H1 (cell line): ENCODE data around the gene TMUB2. TPM values are rescaled to one million over a fixed set of nuclear protein-coding genes. Genes with fewer than 3 reads are reported as not detected.

Experiments
- CEBPB ChIP-seq: IDR thresholded peaks from 2 replicates; pipeline ENCODE4 v1.6.1; 2012; ENCODE audit warnings: low read depth, low read length
- RAD21 ChIP-seq, 2 experiments: IDR thresholded peaks in 1 of 2; conservative IDR thresholded peaks in 1 of 2; 2 replicates each; pipeline ENCODE4 v1.6.1; 2011; ENCODE audit warnings: low read depth in 2 of 2, low read length in 2 of 2, improper control_type of control experiment in 1 of 2, inconsistent platforms in 1 of 2, mild to moderate bottlenecking in 1 of 2, moderate library complexity in 1 of 2
- SP2 ChIP-seq: IDR thresholded peaks from 2 replicates; pipeline ENCODE4 v1.6.1; 2012; ENCODE audit warnings: mild to moderate bottlenecking, low read length, inconsistent platforms
- SRF ChIP-seq: IDR thresholded peaks from 2 replicates; pipeline ENCODE4 v1.6.1; 2011; ENCODE audit warnings: mild to moderate bottlenecking, low read depth, low read length, moderate library complexity
- polyA plus RNA-seq, 7 experiments: library from polyadenylated mRNA; depleted of rRNA in 3 of 7; stranded (reverse) in 5 of 7; unstranded in 2 of 7; fragments of >200 nt in 5 of 7; fragments of 200-250 nt in 2 of 7; gene quantifications; 1 replicate in 5 of 7; 2 replicates in 1 of 7; 4 replicates in 1 of 7; pipeline versions ENCODE4 v1.2.1 to v1.2.3, GENCODE V29; 2011 to 2013; ENCODE audit warnings: missing spikeins in 2 of 7, mixed read lengths in 2 of 7
- total RNA-seq: library from RNA; stranded (reverse); fragmentation: NEBNext Ultra II Directional; extraction: Animal tissue kit (Norgen Biotek cat#: 25700); gene quantifications from 2 replicates; pipeline ENCODE4 v1.2.1, GENCODE V29; 2021

Gene TMUB2
- total and polyA plus RNA-seq, 2 of the 8 experiments (the other 6 are each of a cell fraction or from before 2014, with no cell fraction given), result 18.5 to 30.5 TPM

DNA sequence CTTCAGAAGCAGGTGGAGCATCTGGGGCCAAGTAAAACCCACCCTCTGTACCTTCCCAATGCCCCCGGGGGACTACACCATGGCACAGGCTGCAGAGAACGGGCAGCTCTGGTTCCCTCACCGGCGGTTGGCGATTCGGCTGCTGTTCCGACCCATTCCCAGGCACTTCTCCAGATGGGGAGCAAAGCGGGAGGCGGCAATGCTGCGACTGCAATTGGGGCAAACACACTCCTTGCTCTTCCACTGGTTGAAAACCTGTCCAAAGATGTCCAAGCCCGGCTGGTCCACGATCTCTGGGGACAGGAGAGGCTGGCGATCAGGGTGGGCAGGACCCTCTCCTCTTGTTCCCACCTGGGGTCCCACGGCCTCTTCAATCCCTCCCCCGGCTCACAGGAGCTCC, 10.3 kb downstream of the TMUB2 start (continued):
- TF ChIP-seq RAD21 (IDR thresholded peaks at IDR 0.05 in 1 of 2, conservative IDR thresholded peaks at IDR 0.05 in 1 of 2; ENCODE audit: low read depth in 2 of 2, low read length in 2 of 2), result no peak
- no peak for TF ChIP-seq CEBPB
- no peak for TF ChIP-seq SRF
- no peak for TF ChIP-seq SP2
